GM12801 (cell line): ENCODE data around the gene DNAJC1.

Experiments used
- TF ChIP-seq, protein P1 (sequence below): IDR thresholded peaks from one replicate; pipeline ENCODE4 v1.5.1; 2011; ENCODE audit warnings: control low read depth; ENCODE audit not compliant: insufficient read length; ENCODE audit errors: extremely low read depth

The DNAJC1 gene

DNA sequence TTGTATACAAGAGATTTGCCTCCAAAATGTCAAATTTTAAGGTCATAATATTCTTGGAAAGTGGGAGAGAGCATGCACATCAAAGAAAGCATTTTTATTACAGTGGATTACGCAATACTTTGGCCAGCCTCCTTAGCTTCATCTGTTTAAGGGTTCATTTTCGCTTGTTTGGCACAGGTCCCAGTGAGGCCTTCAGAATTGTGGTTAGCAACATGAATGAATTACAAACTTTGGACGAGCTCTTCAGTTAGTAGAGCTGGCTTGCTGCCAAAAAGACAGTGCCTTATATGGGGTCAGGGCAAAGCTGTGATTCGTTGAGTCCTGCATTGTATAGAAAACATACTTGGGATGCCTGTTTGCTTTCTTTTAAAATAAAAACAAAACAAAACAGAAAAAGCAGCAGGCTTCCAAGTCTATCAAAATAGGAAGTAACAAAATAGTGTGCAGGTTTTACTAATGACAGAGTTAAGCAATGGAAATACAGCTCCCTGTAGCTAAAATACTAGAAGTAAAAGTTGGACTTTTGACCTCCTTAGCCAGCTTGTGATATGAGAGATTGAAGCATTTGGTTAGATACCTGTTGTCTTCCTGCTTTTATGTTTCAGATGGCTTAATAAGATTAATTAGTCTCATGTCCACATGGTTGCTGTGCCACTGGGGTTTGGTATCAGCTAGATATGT is 278.7 kb downstream of the DNAJC1 start:
- TF ChIP-seq, protein P1, sequence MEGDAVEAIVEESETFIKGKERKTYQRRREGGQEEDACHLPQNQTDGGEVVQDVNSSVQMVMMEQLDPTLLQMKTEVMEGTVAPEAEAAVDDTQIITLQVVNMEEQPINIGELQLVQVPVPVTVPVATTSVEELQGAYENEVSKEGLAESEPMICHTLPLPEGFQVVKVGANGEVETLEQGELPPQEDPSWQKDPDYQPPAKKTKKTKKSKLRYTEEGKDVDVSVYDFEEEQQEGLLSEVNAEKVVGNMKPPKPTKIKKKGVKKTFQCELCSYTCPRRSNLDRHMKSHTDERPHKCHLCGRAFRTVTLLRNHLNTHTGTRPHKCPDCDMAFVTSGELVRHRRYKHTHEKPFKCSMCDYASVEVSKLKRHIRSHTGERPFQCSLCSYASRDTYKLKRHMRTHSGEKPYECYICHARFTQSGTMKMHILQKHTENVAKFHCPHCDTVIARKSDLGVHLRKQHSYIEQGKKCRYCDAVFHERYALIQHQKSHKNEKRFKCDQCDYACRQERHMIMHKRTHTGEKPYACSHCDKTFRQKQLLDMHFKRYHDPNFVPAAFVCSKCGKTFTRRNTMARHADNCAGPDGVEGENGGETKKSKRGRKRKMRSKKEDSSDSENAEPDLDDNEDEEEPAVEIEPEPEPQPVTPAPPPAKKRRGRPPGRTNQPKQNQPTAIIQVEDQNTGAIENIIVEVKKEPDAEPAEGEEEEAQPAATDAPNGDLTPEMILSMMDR, result no peak

DNA sequence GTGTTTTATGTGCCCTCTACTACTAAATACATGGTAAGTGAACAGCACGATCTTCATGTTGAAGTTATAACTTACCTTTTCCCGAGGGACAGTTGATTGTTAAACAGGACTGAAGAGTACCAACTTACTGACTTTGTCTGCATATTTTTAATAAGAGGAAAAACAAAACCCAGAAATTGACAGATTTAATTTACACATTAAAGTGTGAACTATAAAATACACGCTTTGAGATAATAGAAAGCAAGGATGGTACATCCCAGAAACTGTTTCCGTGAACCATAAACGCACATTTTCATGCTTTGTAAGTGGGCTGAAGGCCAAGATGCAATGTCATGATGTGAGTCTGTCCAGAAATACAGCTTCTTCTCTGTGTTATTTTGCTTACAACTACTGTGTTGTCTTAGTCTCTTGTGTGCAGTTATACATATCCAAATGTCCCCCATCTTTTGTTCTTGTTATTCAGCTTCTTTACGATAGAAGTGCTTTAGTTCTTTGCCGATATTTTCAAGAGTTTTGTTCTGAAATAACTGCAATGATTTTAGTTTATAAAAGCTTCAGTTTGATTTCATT is 279.4 kb downstream of the DNAJC1 start:
- TF ChIP-seq, protein P1, result no peak

- TF ChIP-seq, protein P1, result no peak
Observed at GRCh38 chr10:21722209-21722608, 281.3 kb downstream of the DNAJC1 start.

- TF ChIP-seq, protein P1, result no peak
Observed at GRCh38 chr10:21721000-21721665, 282.4 kb downstream of the DNAJC1 start.

GRCh38 chr10:21720090-21720489 is 283.4 kb downstream of the DNAJC1 start:
- TF ChIP-seq, protein P1, result no peak

GRCh38 chr10:21719502-21719901 is 284.0 kb downstream of the DNAJC1 start:
- TF ChIP-seq, protein P1, result no peak

- TF ChIP-seq, protein P1, result no peak
Observed at GRCh38 chr10:21715531-21716195, 287.9 kb downstream of the DNAJC1 start.
